WTC11 (cell line): ENCODE results near the gene MAP3K3. TPM values are rescaled to one million over a fixed set of nuclear protein-coding genes. Genes with fewer than 3 reads are reported as not detected.

ENCODE experiments used
- ATAC-seq: fragments of 200-7000 bp; cut with Tn5 transposase; 2 replicates; pipeline ENCODE4 v1.10.0; 2021; ENCODE audit warnings: mild to moderate bottlenecking, moderate library complexity
- CTCF ChIA-PET: fragments of 300-600 bp; sonication (Branson Sonifier 250); formaldehyde crosslinking; loops from one replicate; lab custom pipeline; 2021; ENCODE audit warnings: antibody characterized with exemption; lab: Charles Lee
- POLR2A ChIA-PET: fragments of 350-600 bp; sonication (Branson Sonifier 250); formaldehyde crosslinking; loops from one replicate; lab custom pipeline; 2021; ENCODE audit warnings: antibody characterized with exemption; lab: Charles Lee
- DNase-seq: peaks from one replicate; pipeline ENCODE4 v3.0.0; 2021; ENCODE audit warnings: low spot score
- H3K27ac Mint-ChIP-seq: 2 replicates; pipeline ENCODE4 v1.8.0; 2021; ENCODE audit warnings: mixed read lengths
- H3K27me3 Mint-ChIP-seq: 2 replicates; pipeline ENCODE4 v1.8.0; 2021; ENCODE audit warnings: low read depth, mild to moderate bottlenecking, moderate library complexity, mixed read lengths
- H3K36me3 Mint-ChIP-seq: 2 replicates; pipeline ENCODE4 v1.8.0; 2021; ENCODE audit warnings: mixed read lengths
- H3K4me1 Mint-ChIP-seq: 2 replicates; pipeline ENCODE4 v1.8.0; 2022; ENCODE audit warnings: mixed read lengths
- H3K4me3 Mint-ChIP-seq: 2 replicates; pipeline ENCODE4 v1.8.0; 2021; ENCODE audit warnings: mild to moderate bottlenecking, moderate library complexity, mixed read lengths
- H3K9me3 Mint-ChIP-seq: 2 replicates; pipeline ENCODE4 v1.8.0; 2021; ENCODE audit warnings: mixed read lengths
- AFF4 ChIP-seq: sonication (generic); formaldehyde crosslinking; IDR thresholded peaks from 2 replicates; pipeline ENCODE4 v1.8.1; 2023; ENCODE audit warnings: mild to moderate bottlenecking, missing genetic modification reagents, borderline replicate concordance
- CBFB ChIP-seq: sonication (generic); formaldehyde crosslinking; IDR thresholded peaks from 2 replicates; pipeline ENCODE4 v1.8.1; 2022; ENCODE audit warnings: mild to moderate bottlenecking, low read depth, missing genetic modification reagents
- CREB1 ChIP-seq: sonication (generic); formaldehyde crosslinking; IDR thresholded peaks from 2 replicates; pipeline ENCODE4 v1.8.0; 2023; ENCODE audit warnings: mild to moderate bottlenecking, missing genetic modification reagents
- FOXP4 ChIP-seq: sonication (generic); formaldehyde crosslinking; IDR thresholded peaks from 2 replicates; pipeline ENCODE4 v1.8.0; 2022; ENCODE audit warnings: mild to moderate bottlenecking, missing genetic modification reagents
- IRF2 ChIP-seq: sonication (generic); formaldehyde crosslinking; IDR thresholded peaks from 2 replicates; pipeline ENCODE4 v1.8.0; 2022; ENCODE audit warnings: low read depth, missing genetic modification reagents, borderline replicate concordance
- NFE2L1 ChIP-seq: sonication (generic); formaldehyde crosslinking; IDR thresholded peaks from 2 replicates; pipeline ENCODE4 v1.8.1; 2023; ENCODE audit warnings: missing genetic modification reagents
- NR1H2 ChIP-seq: sonication (generic); formaldehyde crosslinking; IDR thresholded peaks from 2 replicates; pipeline ENCODE4 v1.9.0; 2021; ENCODE audit warnings: mild to moderate bottlenecking, moderate library complexity, missing genetic modification reagents
- NR2C2 ChIP-seq: sonication (generic); formaldehyde crosslinking; IDR thresholded peaks from 2 replicates; pipeline ENCODE4 v1.8.0; 2022; ENCODE audit warnings: mild to moderate bottlenecking, missing genetic modification reagents
- NR3C1 ChIP-seq: sonication (generic); formaldehyde crosslinking; conservative IDR thresholded peaks from 2 replicates; pipeline ENCODE4 v1.8.1; 2023; ENCODE audit warnings: low read depth, mild to moderate bottlenecking, missing genetic modification reagents
- PRRX2 ChIP-seq: fragments of 250-450 bp; sonication (Bioruptor Pico); IDR thresholded peaks from 2 replicates; pipeline ENCODE4 v1.8.0; 2021; ENCODE audit warnings: mild to moderate bottlenecking
- RORB ChIP-seq: fragments of 250-450 bp; sonication (Bioruptor Pico); IDR thresholded peaks from 2 replicates; pipeline ENCODE4 v1.9.0; 2021; ENCODE audit warnings: mild to moderate bottlenecking
- USF1 ChIP-seq: sonication (generic); formaldehyde crosslinking; IDR thresholded peaks from 2 replicates; pipeline ENCODE4 v1.8.0; 2022; ENCODE audit warnings: mild to moderate bottlenecking, missing genetic modification reagents
- ZBTB43 ChIP-seq: sonication (generic); formaldehyde crosslinking; IDR thresholded peaks from 2 replicates; pipeline ENCODE4 v1.8.1; 2023; ENCODE audit warnings: mild to moderate bottlenecking, missing genetic modification reagents
- ZNF121 ChIP-seq: sonication (generic); formaldehyde crosslinking; IDR thresholded peaks from 2 replicates; pipeline ENCODE4 v1.8.0; 2023; ENCODE audit warnings: missing genetic modification reagents
- ZNF138 ChIP-seq: sonication (generic); formaldehyde crosslinking; conservative IDR thresholded peaks from 2 replicates; pipeline ENCODE4 v1.8.1; 2022; ENCODE audit warnings: mild to moderate bottlenecking, moderate library complexity, missing genetic modification reagents
- ZNF263 ChIP-seq: sonication (generic); formaldehyde crosslinking; IDR thresholded peaks from 2 replicates; pipeline ENCODE4 v1.8.1; 2022; ENCODE audit warnings: low read depth, mild to moderate bottlenecking, moderate library complexity, missing genetic modification reagents
- ZNF423 ChIP-seq: fragments of 250-450 bp; sonication (Bioruptor Pico); IDR thresholded peaks from 2 replicates; pipeline ENCODE4 v2.1.2; 2022; ENCODE audit warnings: mild to moderate bottlenecking, moderate library complexity
- ZSCAN18 ChIP-seq: fragments of 250-450 bp; sonication (Bioruptor Pico); IDR thresholded peaks from 2 replicates; pipeline ENCODE4 v2.1.2; 2022; ENCODE audit warnings: mild to moderate bottlenecking, moderate library complexity
- total RNA-seq: library from RNA; stranded (reverse); gene quantifications from 3 replicates; pipeline ENCODE4 v1.2.3, GENCODE V29; 2021

The MAP3K3 gene
- total RNA-seq, 1 experiment from 2014 or later: 25.7 TPM

- CTCF ChIA-PET: interaction anchor here (0.8 to 1.3 kb wide), 3 partner anchors 10 to 74 kb away, joined by 3 to 4 read pairs (median 3); partner anchors contain the start of gene MAP3K3
- DNase-seq (no peak), ATAC-seq (no peak)
- H3K9me3 Mint-ChIP-seq: no peaks in the 10 kb centered on the region
- H3K4me3 Mint-ChIP-seq: no peak overlapping the region
- H3K27ac Mint-ChIP-seq: no peak overlapping the region
- no peak for TF ChIP-seq ZNF138
- TF ChIP-seq NR2C2 (CRISPR knock-in tag): no peak
- no peak for TF ChIP-seq USF1
- TF ChIP-seq IRF2 (CRISPR knock-in tag): no peak
- no peak for TF ChIP-seq ZSCAN18 (CRISPR knock-in tag)
- no peak for TF ChIP-seq ZNF121 (CRISPR knock-in tag)
- TF ChIP-seq ZBTB43 (CRISPR knock-in tag): no peak
- no peak for TF ChIP-seq PRRX2 (CRISPR knock-in tag)
- TF ChIP-seq ZNF263 (CRISPR knock-in tag): no peak
- TF ChIP-seq RORB (CRISPR knock-in tag): no peak
- TF ChIP-seq CREB1: no peak
- TF ChIP-seq NR1H2 (CRISPR knock-in tag): no peak
- no peak for TF ChIP-seq NFE2L1
- no peak for TF ChIP-seq ZNF423 (CRISPR knock-in tag)
- no peak for TF ChIP-seq NR3C1 (CRISPR knock-in tag)
- TF ChIP-seq AFF4 (CRISPR knock-in tag): no peak
- TF ChIP-seq CBFB (CRISPR knock-in tag): no peak
- TF ChIP-seq FOXP4: no peak
- POLR2A ChIA-PET: interaction anchor here (0.7 kb wide), 1 partner anchor 12 kb away, joined by 3 read pairs; no protein-coding TSS in a partner anchor
- H3K36me3 Mint-ChIP-seq: peaks cover 21% of the 10 kb centered on the region
- H3K27me3 Mint-ChIP-seq: no peaks in the 10 kb centered on the region
- peaks cover 4% of the 10 kb centered on the region for H3K4me1 Mint-ChIP-seq
These were observed 64.0 kb downstream of the MAP3K3 start for GRCh38 chr17:63686138-63686685.
